Thyroid gland (tissue), 4 donors: ENCODE measurements around the gene POR. TPM values are rescaled to one million over a fixed set of nuclear protein-coding genes. Genes with fewer than 3 reads are reported as not detected.
A peak's percentile ranks its signal among the peaks of the same experiment; 100 is the strongest.

Source experiments
- DNase-seq, 2 donors: peaks; one replicate each; pipeline ENCODE4 v3.0.0-alpha.2; 2019
- H3K27ac ChIP-seq, 3 donors: fragments of 200-600 bp; sonication (generic); 1 replicate in 2 of 3; 2 replicates in 1 of 3; pipeline ENCODE4 v1.5.1; 2016 to 2019; ENCODE audit warnings: mild to moderate bottlenecking in 1 of 3, moderate library complexity in 1 of 3
- H3K27me3 ChIP-seq: fragments of 200-600 bp; sonication (generic); one replicate; pipeline ENCODE4 v1.5.1; 2019
- H3K36me3 ChIP-seq, 2 donors: fragments of 200-600 bp; sonication (generic); one replicate each; pipeline ENCODE4 v1.5.1; 2016 to 2019
- H3K4me1 ChIP-seq, 2 donors: fragments of 200-600 bp; sonication (generic); one replicate each; pipeline ENCODE4 v1.5.1; 2017 to 2019
- H3K4me3 ChIP-seq, 3 donors: fragments of 200-600 bp; sonication (generic); replicated peaks in 1 of 3; 1 replicate in 2 of 3; 2 replicates in 1 of 3; pipeline ENCODE4 v1.5.1; 2016; ENCODE audit warnings: mild to moderate bottlenecking in 1 of 3
- H3K9me3 ChIP-seq: fragments of 200-600 bp; sonication (generic); one replicate; pipeline ENCODE4 v1.5.1; 2017
- POLR2A ChIP-seq, 2 donors: fragments of 450-650 bp; IDR thresholded peaks; one replicate each; pipeline ENCODE4 v1.6.1; 2017; ENCODE audit warnings: antibody characterized with exemption in 2 of 2, mild to moderate bottlenecking in 2 of 2, moderate library complexity in 1 of 2
- whole genome bisulfite sequencing, 2 donors: methylation state at CpG; one replicate each; pipeline ENCODE4 v1.1.5; 2017; 5-methylcytosine and 5-hydroxymethylcytosine counted together
- intact Hi-C: fragments of 100-400 bp; cut with DNase I; formaldehyde crosslinking; loops from one replicate; pipeline ENCODE4 v1.15.1; 2023
- total RNA-seq, 4 donors: library from RNA; depleted of rRNA; stranded (reverse); fragments of >200 nt; gene quantifications; one replicate each; pipeline ENCODE4 v1.2.3, GENCODE V29; 2016
- TF ChIP-seq, protein P1 (sequence below), 6 experiments: fragments of 200-600 bp in 3 of 6; fragments of 450-650 bp in 3 of 6; sonication (generic) in 3 of 6; IDR thresholded peaks; one replicate each; pipeline ENCODE4 v1.5.1; 2016 to 2019; ENCODE audit warnings: antibody characterized with exemption in 6 of 6, mild to moderate bottlenecking in 2 of 6, inconsistent platforms in 1 of 6, moderate library complexity in 1 of 6

The POR gene
- total RNA-seq, 4 donors from 2014 or later, result 141 to 341 (median 285) TPM

DNA sequence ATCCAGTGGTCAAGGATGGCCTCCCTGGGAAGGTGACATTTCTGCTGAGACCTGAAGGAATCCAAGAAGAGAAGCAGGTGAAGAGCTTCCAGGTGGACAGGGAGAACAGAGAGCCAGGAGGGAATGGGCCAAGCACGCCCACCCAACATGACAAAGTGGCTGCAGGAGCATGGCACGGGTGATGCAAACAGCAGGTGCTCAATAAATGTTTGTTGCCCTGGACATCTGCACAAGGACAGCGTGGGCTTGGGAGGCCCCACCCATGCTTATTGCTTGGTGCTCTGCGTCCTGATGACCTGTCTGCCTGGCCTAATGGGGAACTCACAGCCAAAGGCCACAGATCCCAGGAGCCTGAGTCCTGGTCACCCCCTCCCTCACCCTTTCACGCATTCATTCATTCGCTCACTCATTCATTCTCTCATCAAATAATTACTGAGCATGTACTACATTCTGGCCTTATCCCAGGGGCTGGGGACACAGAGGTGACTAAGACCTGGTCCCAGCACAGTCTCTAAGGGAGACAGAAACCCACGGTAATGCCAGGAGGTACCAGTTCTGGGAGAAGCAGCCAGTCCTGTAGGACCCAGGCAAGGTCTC lies 23.0 kb upstream of the POR start:
- Histone ChIP-seq H3K27me3 (no peaks in the 10 kb centered on the region), H3K36me3 (peaks cover 12% of the 10 kb centered on the region in 2 donors), H3K4me1 (peaks cover 12 to 24% of the 10 kb centered on the region in 2 donors), H3K27ac (peak overlapping the region; percentile 75 to 93 (median 90)), H3K4me3 (no peak overlapping the region), H3K9me3 (no peaks in the 10 kb centered on the region)
- TF ChIP-seq, protein P1, sequence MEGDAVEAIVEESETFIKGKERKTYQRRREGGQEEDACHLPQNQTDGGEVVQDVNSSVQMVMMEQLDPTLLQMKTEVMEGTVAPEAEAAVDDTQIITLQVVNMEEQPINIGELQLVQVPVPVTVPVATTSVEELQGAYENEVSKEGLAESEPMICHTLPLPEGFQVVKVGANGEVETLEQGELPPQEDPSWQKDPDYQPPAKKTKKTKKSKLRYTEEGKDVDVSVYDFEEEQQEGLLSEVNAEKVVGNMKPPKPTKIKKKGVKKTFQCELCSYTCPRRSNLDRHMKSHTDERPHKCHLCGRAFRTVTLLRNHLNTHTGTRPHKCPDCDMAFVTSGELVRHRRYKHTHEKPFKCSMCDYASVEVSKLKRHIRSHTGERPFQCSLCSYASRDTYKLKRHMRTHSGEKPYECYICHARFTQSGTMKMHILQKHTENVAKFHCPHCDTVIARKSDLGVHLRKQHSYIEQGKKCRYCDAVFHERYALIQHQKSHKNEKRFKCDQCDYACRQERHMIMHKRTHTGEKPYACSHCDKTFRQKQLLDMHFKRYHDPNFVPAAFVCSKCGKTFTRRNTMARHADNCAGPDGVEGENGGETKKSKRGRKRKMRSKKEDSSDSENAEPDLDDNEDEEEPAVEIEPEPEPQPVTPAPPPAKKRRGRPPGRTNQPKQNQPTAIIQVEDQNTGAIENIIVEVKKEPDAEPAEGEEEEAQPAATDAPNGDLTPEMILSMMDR (IDR thresholded peaks at IDR 0.05), result no peak
- no peak for TF ChIP-seq POLR2A (IDR thresholded peaks at IDR 0.05)
- no peak for DNase-seq
- 94% methylated on average over 7 of the region's 7 CpGs for WGBS, 2 donors
- intact Hi-C loops, result no loop called here

DNA sequence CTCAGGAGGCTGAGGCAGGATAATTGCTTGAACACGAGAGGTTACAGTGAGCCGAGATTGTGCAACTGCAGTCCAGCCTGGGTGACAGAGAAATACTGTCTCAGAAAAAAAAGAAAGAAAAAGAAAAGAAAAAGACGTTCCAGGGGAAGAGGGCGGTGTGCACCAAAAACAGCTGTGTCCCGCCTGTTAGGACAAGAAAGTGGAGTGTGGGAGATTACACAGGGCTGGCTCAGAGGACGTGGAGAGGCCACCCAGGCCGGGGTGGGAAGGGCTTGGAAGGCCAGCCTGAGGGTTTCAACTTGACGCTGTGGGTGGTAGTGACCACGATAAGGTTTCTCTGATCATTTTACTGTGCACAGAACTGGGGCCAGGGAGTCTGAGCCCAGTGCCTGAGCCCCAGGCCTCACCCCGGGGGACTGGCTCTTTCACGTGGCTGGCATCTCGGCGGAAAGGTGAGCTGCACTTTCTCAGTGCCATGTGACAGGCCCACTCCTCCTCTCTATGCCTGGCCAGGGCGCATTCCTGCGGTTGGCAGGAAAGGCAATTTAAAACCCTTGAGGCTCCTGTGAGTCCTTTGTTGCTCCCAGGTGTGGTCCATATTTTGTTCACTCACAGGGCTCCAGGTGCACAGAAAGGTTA lies 22.2 kb upstream of the POR start:
- Histone ChIP-seq H3K4me3 (no peak overlapping the region), H3K27me3 (no peaks in the 10 kb centered on the region), H3K27ac (peak overlapping the region; percentile 75 to 93 (median 90)), H3K9me3 (no peaks in the 10 kb centered on the region), H3K36me3 (peaks cover 9 to 10% of the 10 kb centered on the region in 2 donors), H3K4me1 (peaks cover 12 to 24% of the 10 kb centered on the region in 2 donors)
- peak; percentile 95 for DNase-seq
- WGBS, 2 donors, result 31 to 38% methylated on average over 9 of the region's 15 CpGs
- TF ChIP-seq POLR2A (IDR thresholded peaks at IDR 0.05), result peak in 1 of 2 donors; percentile 45
- TF ChIP-seq, protein P1 (IDR thresholded peaks at IDR 0.05), result no peak
- intact Hi-C loops, result no loop called here

DNA sequence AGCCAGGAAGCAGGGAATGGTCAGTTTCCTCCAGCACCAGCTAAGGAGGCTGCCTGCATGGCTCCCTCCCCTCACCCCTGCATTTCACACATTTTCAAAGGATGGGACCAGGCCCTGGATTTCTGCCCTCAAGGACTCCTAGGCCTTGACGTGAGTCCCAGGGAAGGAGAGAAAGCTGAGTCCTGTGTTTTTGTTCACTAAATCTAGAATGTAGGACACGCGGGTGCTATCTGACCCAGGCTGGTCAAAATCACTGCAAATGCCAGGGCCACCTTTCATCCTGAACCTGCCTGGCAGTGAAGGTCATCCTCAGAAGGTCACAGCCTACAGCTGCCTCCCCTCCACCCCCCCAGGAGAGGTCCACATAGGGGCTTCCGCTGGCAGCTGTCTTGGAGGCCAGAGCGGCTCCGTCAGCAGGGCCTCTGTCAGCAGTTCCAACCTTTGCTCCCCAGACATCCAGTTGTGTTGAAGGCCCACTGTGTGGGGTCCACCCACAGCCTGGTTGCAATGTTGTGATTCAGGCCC lies 18.1 kb upstream of the POR start:
- Histone ChIP-seq H3K4me1 (peaks cover 12 to 21% of the 10 kb centered on the region in 2 donors), H3K36me3 (no peaks in the 10 kb centered on the region), H3K9me3 (no peaks in the 10 kb centered on the region), H3K27me3 (no peaks in the 10 kb centered on the region), H3K4me3 (no peak overlapping the region), H3K27ac (no peak overlapping the region)
- intact Hi-C loops, result no loop called here
- no peak for DNase-seq
- no peak for TF ChIP-seq POLR2A (IDR thresholded peaks at IDR 0.05)
- TF ChIP-seq, protein P1 (IDR thresholded peaks at IDR 0.05), result no peak
- 91 to 95% methylated on average over 5 to 6 of the region's 6 CpGs for WGBS, 2 donors

DNA sequence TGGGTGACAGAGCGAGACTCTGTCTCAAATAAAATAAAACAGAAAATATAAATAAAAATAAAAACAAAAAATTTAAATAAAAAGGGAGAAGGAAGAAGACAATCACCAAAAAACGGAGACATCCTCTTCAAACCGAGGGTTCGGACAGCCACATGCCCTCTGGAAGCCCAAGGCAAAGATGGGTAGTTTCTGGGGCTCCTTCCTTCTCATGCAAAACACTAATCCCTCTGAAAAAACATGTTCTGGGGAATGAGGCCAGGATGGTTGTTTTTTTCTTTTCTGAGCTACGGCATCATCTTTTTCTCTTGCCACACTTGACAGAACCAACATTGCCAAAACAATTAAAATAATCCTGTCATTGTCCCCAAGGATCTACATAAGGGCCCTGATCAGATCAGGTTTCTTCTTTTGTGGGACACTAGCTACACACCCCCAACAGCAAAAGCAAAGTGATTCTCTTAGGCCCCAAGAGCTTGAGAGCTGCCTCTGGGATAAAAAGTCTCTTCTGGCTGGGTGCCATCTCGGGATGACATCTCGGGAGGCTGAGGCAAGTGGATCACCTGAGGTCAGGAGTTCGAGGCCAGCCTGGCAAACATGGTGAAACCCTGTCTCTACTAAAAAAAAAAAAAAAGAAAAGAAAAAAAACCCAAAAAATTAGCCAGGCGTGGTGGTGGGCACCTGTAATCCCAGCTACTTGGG lies 14.2 kb upstream of the POR start:
- DNase-seq, result no peak
- TF ChIP-seq POLR2A (IDR thresholded peaks at IDR 0.05), result no peak
- TF ChIP-seq, protein P1 (IDR thresholded peaks at IDR 0.05), result no peak
- WGBS, 2 donors, result 83% methylated on average over 9 of the region's 9 CpGs
- Histone ChIP-seq H3K4me3 (no peak overlapping the region), H3K27ac (no peak overlapping the region), H3K36me3 (no peaks in the 10 kb centered on the region), H3K27me3 (no peaks in the 10 kb centered on the region), H3K4me1 (no peaks in the 10 kb centered on the region), H3K9me3 (no peaks in the 10 kb centered on the region)
- intact Hi-C loops, result no loop called here
